ENCODE data around the gene ANLN.
"Not testable (repeated sequence)": the region's sequence is repeated elsewhere in the genome, so short reads cannot be mapped to it uniquely, and the experiment has no call there.

ANLN gene

DNA sequence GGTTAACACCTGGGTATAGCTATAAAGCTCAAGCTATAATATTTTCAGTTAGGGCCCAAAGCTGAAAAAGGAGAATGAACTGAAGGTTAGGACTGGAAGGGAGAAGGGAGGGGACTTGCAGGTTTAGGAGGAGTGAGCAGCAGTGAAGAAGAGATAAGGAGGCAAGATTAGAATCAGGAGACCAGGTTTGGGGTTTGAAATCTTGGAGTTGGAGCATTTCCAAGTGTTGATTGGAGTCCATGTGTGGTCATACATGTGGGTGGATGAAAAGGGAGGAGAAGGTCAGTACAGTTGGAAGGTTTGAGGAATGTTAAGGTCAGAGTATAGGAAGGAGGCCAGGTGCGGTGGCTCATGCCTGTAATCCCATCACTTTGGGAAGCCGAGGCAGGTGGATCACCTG is 8.6 kb upstream of the ANLN start:
- DNase-seq = no peak

DNA sequence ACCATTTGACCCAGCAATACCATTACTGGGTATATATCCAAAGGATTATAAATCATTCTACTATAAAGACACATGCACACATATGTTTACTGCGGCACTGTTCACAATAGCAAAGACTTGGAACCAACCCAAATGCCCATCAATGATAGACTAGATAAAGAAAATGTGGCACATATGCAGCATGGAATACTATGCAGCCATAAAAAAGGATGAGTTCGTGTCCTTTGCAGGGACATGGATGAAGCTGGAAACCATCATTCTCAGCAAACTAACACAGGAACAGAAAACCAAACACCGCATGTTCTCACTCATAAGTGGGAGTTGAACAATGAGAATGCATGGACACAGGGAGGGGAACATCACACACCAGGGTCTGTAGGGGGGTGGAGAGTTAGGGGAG is 6.4 kb upstream of the ANLN start:
- DNase-seq = not testable (repeated sequence)

DNA sequence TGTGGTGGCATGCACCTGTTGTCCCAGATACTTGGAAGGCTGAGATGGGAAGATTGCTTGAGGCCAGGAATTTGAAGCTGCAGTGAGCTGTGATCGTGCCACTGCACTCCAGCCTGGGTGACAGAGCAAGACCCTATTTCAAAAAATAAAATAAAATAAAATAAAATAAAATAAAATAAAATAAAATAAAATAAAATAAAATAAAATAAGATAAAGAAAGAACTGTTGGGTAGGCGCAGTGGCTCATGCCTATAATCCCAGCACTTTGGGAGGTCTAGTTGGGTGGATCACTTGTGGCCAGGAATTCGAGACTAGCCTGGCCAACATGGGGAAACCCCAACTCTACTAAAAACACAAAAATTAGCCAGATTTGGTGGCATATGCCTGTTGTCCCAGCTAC is 4.0 kb upstream of the ANLN start:
- not testable (repeated sequence) for DNase-seq

DNA sequence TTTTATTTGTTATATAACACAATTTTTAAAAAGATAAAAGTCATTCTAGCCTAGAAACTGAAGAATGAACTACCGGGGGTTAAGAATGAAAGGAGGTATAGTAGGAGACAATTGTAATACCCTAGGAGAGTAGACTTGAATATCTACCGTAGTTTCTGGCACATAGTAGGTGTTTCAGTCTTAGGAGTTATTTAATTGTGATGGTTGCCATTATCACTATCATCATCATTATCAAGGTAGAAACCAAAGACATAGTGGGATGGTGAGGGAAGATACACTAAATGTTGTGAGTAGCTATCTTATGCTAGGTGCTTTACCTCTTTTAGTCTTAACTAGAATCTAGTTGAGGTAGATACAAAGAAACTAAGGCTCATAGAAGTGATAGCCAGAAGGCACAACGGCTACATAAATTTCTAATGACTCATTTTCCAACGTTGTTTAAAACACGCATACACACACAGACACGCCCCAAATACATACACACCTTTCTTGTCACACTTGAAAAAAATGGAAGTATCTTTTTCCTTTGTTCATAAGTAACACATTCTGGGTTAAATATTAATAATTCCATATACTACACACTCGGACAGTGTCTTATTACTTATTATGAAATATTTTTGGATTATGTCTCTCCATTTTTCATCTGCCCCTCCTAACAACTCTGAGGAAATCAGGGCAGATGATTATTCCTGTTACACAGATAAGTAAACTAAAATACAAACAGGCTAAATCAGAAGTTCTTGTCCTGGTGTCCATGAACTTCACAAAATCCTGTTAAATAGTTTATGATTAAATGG is 2.0 kb upstream of the ANLN start:
- DNase-seq = no peak

DNA sequence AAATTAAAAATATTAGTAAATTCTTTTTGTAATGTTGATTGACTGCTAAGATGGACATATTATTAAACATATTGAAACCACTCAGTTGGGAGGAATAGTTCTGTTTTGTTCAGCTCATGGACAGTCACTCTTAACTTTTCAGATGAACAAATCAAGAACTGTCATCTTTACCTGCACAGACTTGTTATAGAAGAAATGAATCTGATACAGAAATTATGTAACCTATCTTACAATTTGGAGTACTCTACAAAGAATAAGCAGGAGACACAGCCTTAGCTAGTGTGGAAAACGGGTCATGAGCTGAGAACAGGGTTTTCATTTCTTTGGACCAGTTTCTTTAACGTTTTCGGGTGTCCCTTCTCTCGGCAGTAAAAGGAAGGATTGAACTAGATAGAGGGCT is 1.2 kb upstream of the ANLN start:
- no peak for DNase-seq

DNA sequence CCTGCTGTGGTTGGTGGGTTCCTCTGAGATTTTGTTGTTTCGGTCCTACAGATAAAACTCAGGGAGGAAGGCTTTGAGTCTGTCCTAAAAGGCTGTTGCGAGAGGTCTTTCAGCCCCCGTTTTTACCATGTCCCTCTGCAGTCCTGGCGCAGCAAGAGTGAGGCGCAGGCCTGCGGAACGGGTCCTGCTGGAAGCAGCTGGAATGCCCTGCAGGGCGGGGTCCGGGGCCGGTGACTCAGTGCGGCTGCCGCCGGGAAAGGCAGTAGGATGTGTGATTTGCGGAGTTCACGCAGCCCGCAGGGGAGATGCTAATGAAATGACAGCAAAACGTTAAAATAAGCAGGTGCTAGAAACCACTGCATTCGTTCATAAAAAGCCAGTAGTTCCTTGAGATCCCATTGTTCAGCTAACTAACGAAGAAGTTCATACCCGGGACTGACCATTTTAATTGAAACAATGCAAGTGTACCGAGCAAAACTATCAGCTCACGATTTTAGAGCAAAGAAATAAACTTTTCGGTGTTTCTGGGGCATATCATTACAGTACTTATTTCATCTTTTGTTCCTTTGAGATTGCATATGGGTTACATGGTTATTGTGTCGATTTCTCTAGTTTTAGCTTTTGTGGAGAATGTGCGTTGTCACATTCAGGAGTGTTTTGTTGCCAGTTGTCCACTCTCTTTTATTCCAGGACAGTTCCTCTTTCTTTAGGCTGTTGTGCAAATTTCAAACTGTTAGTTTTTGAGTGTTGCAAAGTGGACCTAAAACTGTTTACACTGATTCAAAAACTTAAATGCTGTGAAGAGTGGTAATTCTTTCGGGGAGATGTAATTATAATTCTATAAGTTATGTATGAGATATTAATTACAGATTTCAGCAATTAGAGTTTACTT is 783 bp downstream of the ANLN start:
- DNase-seq = peak; percentile 85

DNA sequence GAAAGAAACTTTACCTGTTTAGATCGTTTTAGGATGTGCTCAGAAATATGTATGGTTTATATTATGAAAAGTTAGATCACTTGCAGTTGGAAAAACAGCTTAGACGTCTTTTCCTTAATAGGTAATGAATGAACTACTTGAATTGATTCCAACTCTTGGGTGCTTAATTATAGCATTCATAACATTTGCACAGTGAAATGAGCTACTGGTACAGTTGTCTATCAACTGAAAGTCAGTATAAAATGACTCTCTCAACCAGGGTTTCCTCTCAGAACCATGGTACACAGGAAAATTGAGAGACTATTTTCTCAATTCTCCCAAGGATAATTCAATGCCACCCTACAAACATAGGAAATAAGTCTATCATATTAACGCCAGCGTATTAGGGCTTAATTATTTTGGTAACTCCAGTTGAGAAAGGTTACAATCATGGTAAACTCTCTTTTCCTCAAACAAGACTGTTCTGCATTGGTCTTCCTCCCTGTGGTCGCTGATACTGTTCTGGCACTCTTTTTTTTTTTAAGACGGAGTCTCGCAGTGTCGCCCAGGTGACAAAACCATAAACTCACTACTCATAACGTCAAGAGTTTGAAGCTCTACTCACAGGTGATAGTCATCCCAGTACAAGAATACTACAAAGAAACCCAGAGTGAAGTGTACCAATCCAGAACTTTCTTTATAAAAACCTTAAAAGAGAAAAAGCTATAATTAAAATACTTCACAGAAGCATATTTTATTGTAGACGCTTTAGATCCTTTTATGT is 2.0 kb downstream of the ANLN start:
- no peak for DNase-seq

DNA sequence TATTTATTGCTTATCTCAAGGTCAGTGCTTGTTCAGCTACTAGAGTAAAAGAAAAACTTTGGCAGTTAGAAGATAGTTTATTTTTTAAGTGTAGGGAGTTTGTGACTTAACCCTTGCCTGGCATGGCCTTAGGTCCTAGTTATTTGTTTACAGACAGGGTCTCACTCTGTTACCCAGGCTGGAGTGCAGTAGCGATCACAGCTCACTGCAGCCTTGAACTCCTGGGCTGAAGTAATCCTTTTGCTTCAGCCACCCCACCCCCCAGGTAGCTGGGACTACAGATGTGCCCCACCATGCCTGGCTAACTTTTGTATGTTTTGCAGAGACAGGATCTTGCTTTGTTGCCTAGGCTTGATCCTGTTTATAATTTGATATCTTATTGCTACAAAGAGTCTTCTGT is 4.2 kb downstream of the ANLN start:
- no peak for DNase-seq

DNA sequence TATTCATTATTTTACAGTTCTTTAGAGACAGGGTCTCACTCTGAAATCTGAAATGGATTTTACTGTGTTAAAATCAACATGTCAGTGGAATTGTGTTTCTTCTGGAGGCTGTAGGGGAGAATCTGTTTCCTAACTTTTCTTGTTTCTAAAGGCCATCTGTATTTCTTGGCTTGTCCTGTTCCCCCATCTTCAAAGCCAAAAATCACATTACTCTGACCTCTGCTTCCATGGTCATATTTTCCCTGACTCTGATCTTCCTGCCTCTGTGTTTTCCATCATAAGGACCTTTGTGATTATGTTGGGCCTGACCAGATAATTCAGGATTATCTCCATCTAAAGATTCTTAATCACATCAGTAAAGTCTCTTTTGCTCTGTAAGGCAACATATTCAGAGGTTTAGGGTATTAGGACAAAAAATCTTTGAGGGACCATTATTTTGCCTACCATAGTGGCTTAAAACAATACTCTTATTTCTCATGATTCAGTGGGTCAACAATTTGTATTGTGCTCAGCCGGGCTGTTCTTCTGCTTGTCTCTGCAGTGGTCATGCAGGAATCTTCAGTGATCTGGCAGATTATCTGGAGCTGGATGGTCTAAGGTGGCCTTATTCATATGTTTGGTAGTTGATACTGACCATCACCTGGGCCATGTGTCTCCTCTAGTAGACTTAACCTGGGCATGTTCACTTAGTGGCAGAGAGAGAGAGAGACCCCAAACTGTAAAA is 5.7 kb downstream of the ANLN start:
- no peak for DNase-seq

DNA sequence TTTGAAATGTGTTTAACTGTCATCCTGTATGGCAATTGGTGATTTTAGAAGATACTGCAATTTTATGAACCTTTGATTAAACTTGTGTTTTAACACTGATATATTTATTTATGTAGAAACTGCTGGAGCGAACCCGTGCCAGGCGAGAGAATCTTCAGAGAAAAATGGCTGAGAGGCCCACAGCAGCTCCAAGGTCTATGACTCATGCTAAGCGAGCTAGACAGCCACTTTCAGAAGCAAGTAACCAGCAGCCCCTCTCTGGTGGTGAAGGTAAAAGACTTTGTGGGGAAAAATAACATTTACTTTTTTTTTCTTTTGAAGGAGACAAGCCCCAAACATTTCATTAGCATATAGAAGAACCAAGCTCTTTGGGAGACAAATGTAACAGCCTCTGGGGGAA is 6.5 kb downstream of the ANLN start:
- DNase-seq = no peak

DNA sequence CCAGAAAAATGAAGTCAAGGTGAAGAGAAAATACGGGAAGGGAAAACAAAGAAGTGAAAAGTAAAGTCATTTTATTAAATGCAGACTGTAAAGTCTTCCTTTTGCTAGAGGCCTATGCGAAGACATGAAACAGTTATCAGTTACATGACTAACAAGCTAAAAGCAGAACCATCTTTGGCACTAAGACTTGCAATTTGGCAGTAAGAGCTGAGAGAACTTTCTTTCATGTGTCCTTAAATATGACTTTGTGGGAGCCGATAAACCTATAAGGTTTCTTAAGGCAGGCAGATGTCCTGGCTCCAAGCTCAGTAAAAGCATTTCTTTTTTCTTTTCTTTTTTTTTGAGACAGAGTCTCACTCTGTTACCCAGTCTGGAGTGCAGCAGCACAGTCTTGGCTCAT is 10.4 kb downstream of the ANLN start:
- DNase-seq = no peak

DNA sequence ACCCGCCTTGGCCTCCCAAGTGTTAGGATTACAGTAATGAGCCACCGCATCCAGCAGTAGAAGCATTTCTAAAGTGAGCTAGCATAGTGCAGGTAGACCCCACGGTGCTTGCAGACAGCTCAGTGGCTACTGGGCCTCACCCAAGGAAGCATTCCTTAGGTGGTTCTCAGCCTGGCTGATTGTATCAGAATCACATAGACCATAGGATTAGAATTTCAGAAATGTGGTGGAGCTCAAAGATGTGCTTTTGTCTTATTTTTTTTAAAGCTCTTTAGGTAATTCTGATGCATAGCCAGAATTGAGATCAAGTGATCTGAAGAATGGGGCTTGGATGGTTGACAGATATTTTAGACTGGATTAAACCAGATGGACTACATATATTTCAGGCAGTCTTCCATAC is 10.9 kb downstream of the ANLN start:
- DNase-seq = no peak

DNA sequence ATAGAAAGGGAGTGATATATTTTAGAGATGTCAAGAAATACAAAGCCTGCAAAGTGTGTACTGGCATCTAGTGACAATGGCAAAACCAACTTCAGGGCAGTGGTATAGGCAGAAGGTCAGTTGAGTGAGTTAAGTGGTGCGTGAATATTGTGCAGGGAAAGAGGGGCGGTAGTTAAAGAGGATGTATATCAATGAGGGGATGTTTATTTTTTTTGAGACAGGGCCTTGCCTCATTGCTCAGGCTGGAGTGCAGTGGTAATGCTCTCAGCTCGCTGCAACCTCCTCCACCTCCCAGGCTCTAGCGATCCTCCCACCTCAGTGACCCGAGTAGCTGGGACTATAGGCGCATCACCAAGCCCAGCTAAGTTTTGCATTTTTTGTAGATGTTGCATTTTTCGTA is 13.8 kb downstream of the ANLN start:
- DNase-seq = no peak

DNA sequence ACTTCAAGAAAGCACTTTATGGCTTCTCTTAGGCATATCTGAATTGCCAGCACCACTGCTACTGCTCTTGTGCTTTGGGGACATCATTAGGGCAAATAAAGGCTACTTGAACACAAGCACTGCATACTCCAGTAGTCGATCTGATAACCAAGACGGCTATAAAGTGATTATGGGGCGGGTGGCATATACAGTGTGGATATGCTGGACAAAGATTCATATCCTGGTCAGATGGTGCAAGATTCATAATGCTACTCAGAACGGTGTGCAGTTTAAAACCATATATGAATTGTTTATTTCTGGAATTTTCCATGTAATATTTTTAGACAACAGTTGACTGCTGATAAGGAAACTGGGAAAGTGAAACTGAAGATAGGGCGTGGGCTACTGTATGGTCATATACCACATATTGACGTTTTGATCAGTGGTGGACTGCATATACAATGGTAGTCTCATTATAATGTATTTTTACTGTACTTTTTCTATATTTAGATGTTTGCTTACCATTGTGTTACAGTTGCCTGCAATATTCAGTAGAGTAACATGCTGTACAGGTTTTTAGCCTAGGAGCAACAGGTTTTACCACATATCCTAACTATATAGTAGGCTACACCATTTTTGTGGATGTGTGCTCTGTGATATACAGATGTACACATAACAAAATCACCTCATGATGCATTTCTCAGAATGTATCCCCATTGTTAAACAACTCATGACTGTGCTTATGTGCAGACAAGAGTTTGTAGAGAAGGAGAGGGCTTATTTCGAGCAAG is 15.2 kb downstream of the ANLN start:
- no peak for DNase-seq

DNA sequence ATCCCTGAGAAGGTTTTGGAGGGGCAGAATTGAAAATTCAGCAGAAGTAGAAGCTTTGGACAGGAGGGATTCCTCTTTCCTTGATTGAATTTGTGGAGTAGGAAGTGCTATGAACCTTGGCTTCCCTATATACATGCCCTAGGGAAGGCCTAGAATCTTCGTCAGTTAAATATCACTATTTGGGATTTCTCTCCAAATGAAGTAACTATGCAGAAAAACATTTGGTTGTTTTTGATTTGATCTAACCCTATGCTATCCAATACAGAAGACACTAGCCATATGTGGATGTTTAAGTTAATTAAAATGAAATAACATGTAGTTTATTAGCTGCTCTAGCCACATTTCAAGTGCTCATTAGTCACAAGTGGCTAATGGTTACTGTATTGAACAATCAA is 15.7 kb downstream of the ANLN start:
- no peak for DNase-seq

DNA sequence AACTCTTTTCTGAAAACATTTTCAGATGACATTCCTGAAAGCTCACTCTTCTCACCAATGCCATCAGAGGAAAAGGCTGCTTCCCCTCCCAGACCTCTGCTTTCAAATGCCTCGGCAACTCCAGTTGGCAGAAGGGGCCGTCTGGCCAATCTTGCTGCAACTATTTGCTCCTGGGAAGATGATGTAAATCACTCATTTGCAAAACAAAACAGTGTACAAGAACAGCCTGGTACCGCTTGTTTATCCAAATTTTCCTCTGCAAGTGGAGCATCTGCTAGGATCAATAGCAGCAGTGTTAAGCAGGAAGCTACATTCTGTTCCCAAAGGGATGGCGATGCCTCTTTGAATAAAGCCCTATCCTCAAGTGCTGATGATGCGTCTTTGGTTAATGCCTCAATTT is 16.5 kb downstream of the ANLN start:
- no peak for DNase-seq

DNA sequence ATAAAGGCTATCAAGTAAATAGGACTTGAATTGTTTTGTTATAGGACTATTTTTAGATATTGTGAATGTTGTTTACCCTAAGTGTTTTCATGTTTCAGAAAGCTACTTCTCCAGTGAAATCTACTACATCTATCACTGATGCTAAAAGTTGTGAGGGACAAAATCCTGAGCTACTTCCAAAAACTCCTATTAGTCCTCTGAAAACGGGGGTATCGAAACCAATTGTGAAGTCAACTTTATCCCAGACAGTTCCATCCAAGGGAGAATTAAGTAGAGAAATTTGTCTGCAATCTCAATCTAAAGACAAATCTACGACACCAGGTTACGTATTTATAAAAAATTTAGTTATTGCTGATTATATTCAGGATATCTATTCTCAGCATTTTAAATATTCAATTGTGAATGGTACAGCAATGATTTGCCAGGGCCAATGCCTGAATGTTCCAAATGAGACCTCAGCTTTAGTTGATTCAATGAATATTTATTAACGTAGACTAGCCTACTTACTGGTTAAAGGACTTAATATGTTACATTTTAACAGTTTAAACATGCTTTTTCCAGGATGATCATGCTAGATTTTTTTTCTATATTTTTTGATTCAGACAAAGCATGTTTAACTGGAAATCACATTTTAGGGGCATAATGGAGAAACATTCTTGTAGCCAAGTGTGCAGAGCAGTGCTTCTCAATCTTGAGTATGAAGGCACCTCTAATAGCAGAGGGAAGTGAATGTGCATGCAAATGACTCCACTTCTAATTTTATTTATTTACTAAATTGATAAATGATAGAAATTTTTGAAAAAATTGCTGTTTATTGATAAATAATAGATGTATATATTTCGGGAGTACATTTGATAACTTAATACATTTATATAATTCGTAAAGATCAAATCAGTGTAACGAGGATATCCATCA is 18.2 kb downstream of the ANLN start:
- DNase-seq = no peak

DNA sequence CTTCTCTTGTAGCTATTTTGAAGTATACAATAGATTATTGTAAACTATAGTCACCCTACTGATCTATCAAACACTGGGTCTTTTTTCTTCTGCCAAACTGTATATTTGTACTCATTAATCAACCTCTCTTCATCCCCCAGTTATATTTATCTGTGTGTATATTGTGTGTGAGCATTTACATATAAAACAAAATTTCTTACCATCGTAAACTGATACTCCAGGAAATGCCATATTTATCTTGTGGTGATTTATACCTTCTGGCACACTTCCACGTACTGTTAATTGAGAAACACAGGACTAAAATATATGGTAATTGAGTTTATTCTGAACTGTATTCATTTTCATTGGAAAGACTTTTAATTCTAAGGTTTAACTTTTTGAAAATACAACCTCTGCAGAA is 18.9 kb downstream of the ANLN start:
- DNase-seq = no peak

DNA sequence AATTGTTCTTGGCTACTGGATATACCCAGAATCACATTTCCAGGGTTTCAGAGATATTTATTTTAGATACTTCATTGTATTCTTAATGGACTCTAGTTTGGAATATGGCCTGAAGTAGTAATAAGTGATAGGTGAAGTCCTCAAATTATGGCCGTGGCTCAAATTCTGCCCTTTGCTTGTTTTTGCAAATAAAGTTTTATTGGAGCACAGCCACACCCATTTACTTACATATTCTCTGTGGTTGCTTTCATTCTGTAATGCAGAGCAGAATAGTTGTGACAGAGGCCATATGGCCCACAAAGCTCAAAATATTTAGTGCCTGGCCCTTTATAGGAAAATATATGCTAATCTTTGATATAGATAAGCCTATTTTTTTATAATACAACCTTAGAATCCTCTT is 19.5 kb downstream of the ANLN start:
- DNase-seq = no peak

DNA sequence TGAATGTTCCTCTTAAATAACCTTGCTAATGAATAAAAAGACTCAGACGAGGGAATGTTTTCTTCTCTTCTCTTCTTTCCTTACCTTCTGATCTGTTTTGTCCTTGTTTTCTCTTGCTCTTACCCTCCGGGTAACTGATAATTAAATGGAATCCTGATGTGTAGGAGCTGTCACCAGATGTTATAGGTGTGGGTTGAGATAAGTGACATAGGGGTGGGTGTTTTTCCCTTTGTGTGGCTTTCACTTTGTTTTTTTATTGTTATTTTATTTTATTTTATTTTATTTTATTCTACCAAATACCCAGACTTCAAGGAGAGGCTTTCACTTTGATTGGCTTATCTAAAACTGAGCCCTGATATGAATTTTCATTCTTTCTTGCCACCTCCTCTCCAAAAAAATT is 25.5 kb downstream of the ANLN start:
- no peak for DNase-seq

DNA sequence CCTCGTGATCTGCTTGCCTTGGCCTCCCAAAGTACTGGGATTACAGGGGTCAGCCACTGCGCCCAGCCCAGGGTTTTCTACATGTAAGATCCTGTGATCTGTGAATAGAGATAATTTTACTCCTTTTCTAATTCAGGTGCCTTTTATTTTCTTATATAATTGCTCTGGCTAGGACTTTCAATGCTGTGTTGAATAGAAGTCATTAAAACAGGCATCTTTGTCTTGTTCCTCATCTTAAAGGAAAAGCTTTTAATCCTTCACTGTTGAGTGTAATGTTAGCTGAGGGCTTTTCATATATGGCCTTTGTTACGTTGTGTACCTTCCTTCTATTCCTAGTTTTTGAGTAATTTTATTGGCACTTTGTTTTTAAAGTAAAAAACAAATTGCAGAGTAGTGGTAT is 26.6 kb downstream of the ANLN start:
- DNase-seq = no peak

All from NCI-H345 (cell line).